Panc1 (cell line): Measurements from ENCODE around the gene SERTAD1. TPM values are rescaled to one million over a fixed set of nuclear protein-coding genes. Genes with fewer than 3 reads are reported as not detected.
A peak's percentile ranks its signal among the peaks of the same experiment; 100 is the strongest.

Experiments
- ATAC-seq: fragments of 200-7000 bp; cut with Tn5 transposase; 2 replicates; pipeline ENCODE4 v1.9.1; 2020; ENCODE audit warnings: mild to moderate bottlenecking, moderate library complexity
- BruUV-seq: library from RNA; stranded (reverse); fragments of 400-500 nt; replicated peaks from 2 replicates; lab custom pipeline; 2021; lab: Mats Ljungman, UMichigan
- CTCF ChIA-PET: fragments of 300-600 bp; sonication (Branson Sonifier 250); formaldehyde crosslinking; loops from one replicate; lab custom pipeline; 2022; ENCODE audit warnings: antibody characterized with exemption; lab: Charles Lee
- POLR2A ChIA-PET: fragments of 300-600 bp; sonication (Branson Sonifier 250); formaldehyde crosslinking; loops from one replicate; lab custom pipeline; 2022; ENCODE audit warnings: antibody characterized with exemption; lab: Charles Lee
- DNase-seq: peaks from one replicate; pipeline ENCODE4 v3.0.0-alpha.2; 2010; ENCODE audit warnings: low read depth, low spot score
- H3K27ac ChIP-seq: 2 replicates; pipeline ENCODE4 v1.5.1; 2011; ENCODE audit warnings: mild to moderate bottlenecking, low read length, inconsistent platforms
- H3K27me3 ChIP-seq: fragments of 200-500 bp; sonication (Bioruptor generic); 2 replicates; pipeline ENCODE4 v1.6.0; 2014; ENCODE audit warnings: low read length, inconsistent platforms; ENCODE audit not compliant: control insufficient read depth, insufficient read depth
- H3K36me3 ChIP-seq: fragments of 200-500 bp; sonication (Bioruptor generic); 2 replicates; pipeline ENCODE4 v1.5.1; 2014; ENCODE audit warnings: inconsistent platforms, mild to moderate bottlenecking, low read length, moderate library complexity; ENCODE audit not compliant: control insufficient read depth, insufficient read depth
- H3K4me1 ChIP-seq: 2 replicates; pipeline ENCODE4 v1.5.1; 2011; ENCODE audit warnings: inconsistent platforms, mild to moderate bottlenecking, low read length, moderate library complexity; ENCODE audit not compliant: control insufficient read depth, insufficient read depth
- H3K4me3 ChIP-seq, 2 experiments: 2 replicates each; pipeline ENCODE4 v1.5.1; 2011 to 2012; ENCODE audit warnings: low read depth in 2 of 2, low read length in 2 of 2, mild to moderate bottlenecking in 2 of 2, inconsistent platforms in 1 of 2, moderate library complexity in 1 of 2
- H3K9me3 ChIP-seq: fragments of 200-500 bp; sonication (Bioruptor generic); 2 replicates; pipeline ENCODE4 v1.5.1; 2014; ENCODE audit warnings: low read depth, mild to moderate bottlenecking, inconsistent platforms, low read length, moderate library complexity; ENCODE audit not compliant: control insufficient read depth, insufficient read depth
- CTCF ChIP-seq: fragments of 450-650 bp; IDR thresholded peaks from 2 replicates; pipeline ENCODE4 v1.5.1; 2017; ENCODE audit warnings: mild to moderate bottlenecking
- POLR2AphosphoS5 ChIP-seq: IDR thresholded peaks from 2 replicates; pipeline ENCODE4 v1.6.1; 2012; ENCODE audit warnings: mild to moderate bottlenecking, low read depth, low read length, moderate library complexity
- REST ChIP-seq, 2 experiments: IDR thresholded peaks; 2 replicates each; pipeline ENCODE4 v1.6.1; 2011 to 2012; ENCODE audit warnings: low read depth in 2 of 2, control low read depth in 1 of 2, low read length in 1 of 2, mild to moderate bottlenecking in 1 of 2, moderate library complexity in 1 of 2; ENCODE audit not compliant: insufficient read depth in 1 of 2
- SIN3A ChIP-seq: IDR thresholded peaks from 2 replicates; pipeline ENCODE4 v1.6.1; 2012; ENCODE audit warnings: low read depth, mild to moderate bottlenecking, low read length, moderate library complexity, borderline replicate concordance; ENCODE audit not compliant: insufficient read depth
- TCF7L2 ChIP-seq: IDR thresholded peaks from 2 replicates; pipeline ENCODE4 v1.6.1; 2011; ENCODE audit warnings: mild to moderate bottlenecking, low read depth, low read length, inconsistent platforms
- in situ Hi-C: cut with HindIII; loops from 2 replicates; pipeline ENCODE4 v1.10.0; 2016; ENCODE audit warnings: low sequenced_read_pairs, low pct_unique_long_range_greater_than_20kb
- intact Hi-C: fragments of 100-400 bp; cut with micrococcal nuclease; formaldehyde crosslinking; loops from one replicate; pipeline ENCODE4 v1.10.0; 2022; ENCODE audit not compliant: unreplicated experiment
- total RNA-seq: library from RNA; stranded (reverse); gene quantifications from one replicate; pipeline ENCODE4 v1.2.1, GENCODE V29; 2021; ENCODE audit not compliant: unreplicated experiment

Gene SERTAD1
- total RNA-seq, 1 experiment from 2014 or later, result 13.4 TPM

GRCh38 chr19:40465025-40465556 lies 39.3 kb upstream of the SERTAD1 start:
- Histone ChIP-seq H3K27ac (peak overlapping the region; percentile 82), H3K9me3 (no peaks in the 10 kb centered on the region), H3K4me1 (peaks cover 10% of the 10 kb centered on the region; the same call in 1 of the 2 replicates), H3K4me3 (peak overlapping the region; percentile 68 to 82), H3K27me3 (no peaks in the 10 kb centered on the region), H3K36me3 (no peaks in the 10 kb centered on the region; the same call in 1 of the 2 replicates)
- TF ChIP-seq REST (IDR thresholded peaks at IDR 0.05; ENCODE audit: insufficient read depth in 1 of 2, low read depth in 2 of 2, low read length in 1 of 2) (no peak), POLR2AphosphoS5 (no peak), TCF7L2 (no peak), SIN3A (no peak), CTCF (no peak)
- peak; percentile 28 for ATAC-seq
- CTCF ChIA-PET, result interaction anchor here (0.5 to 1.5 kb wide), 4 partner anchors 32 to 170 kb away, joined by 3 to 10 read pairs (median 4); no protein-coding TSS in a partner anchor
- DNase-seq, result no peak
- in situ Hi-C loops, result no loop called here
- BruUV-seq, result no TSS peak
- POLR2A ChIA-PET, result interaction anchor here (0.5 to 0.6 kb wide), 3 partner anchors 48 to 1830 kb away, joined by 3 read pairs; no protein-coding TSS in a partner anchor
- intact Hi-C loops, result no loop called here

- TF ChIP-seq REST (IDR thresholded peaks at IDR 0.05; ENCODE audit: insufficient read depth in 1 of 2, low read depth in 2 of 2, low read length in 1 of 2) (no peak), POLR2AphosphoS5 (no peak), SIN3A (no peak), CTCF (peak; percentile 87), TCF7L2 (no peak)
- ChIA-PET CTCF (interaction anchor here (0.6 to 1.5 kb wide), 11 partner anchors 22 to 170 kb away, joined by 3 to 10 read pairs (median 4); no protein-coding TSS in a partner anchor), POLR2A (interaction anchor here (0.5 to 0.6 kb wide), 3 partner anchors 29 to 47 kb away, joined by 3 to 16 read pairs (median 14); no protein-coding TSS in a partner anchor)
- H3K27me3 ChIP-seq, result no peaks in the 10 kb centered on the region
- no peaks in the 10 kb centered on the region for H3K9me3 ChIP-seq
- peaks cover 10% of the 10 kb centered on the region; the same call in 1 of the 2 replicates for H3K4me1 ChIP-seq
- DNase-seq, result peak; percentile 57
- ATAC-seq, result peak; percentile 43
- H3K4me3 ChIP-seq, result peak overlapping the region; percentile 68 to 82
- in situ Hi-C loops, result no loop called here
- intact Hi-C loops, result no loop called here
- H3K27ac ChIP-seq, result peak overlapping the region; percentile 82
- H3K36me3 ChIP-seq, result no peaks in the 10 kb centered on the region; the same call in 1 of the 2 replicates
- BruUV-seq, result TSS peak; percentile 88
Observed at GRCh38 chr19:40464059-40465024, 38.5 kb upstream of the SERTAD1 start.
